Uterus (tissue), 2 donors: Measurements from ENCODE around the gene KIF1A.

ENCODE experiments used
- POLR2A ChIP-seq, 2 donors: fragments of 450-650 bp; IDR thresholded peaks; one replicate each; pipeline ENCODE4 v1.6.1; 2016; ENCODE audit warnings: antibody characterized with exemption in 2 of 2, mild to moderate bottlenecking in 1 of 2, moderate library complexity in 1 of 2
- TF ChIP-seq, protein P1 (sequence below), 4 experiments: fragments of 200-600 bp in 2 of 4; fragments of 450-650 bp in 2 of 4; sonication (generic) in 2 of 4; IDR thresholded peaks; one replicate each; pipeline ENCODE4 v1.5.1; 2016 to 2019; ENCODE audit warnings: antibody characterized with exemption in 4 of 4, mild to moderate bottlenecking in 2 of 4, moderate library complexity in 1 of 4

DNA sequence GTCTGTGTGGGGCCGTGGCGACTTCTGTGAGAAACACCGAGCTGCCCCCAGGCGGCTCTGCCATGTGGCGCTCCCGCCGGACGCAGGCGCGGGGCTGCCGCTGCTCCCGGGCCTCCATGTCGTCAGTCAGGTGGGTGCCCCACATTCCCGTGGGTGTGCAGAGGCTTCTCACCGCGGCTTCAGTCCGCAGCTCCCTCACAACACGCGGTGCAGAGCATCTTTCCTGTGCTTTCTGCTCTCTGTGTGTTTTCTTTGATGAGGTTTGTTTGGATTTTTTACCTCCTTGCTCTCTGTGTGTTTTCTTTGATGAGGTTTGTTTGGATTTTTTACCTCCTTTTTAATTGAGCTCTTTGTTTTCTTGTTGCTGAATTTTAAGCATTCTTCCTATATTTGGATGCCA, 115.4 kb downstream of the KIF1A start:
- TF ChIP-seq, protein P1, sequence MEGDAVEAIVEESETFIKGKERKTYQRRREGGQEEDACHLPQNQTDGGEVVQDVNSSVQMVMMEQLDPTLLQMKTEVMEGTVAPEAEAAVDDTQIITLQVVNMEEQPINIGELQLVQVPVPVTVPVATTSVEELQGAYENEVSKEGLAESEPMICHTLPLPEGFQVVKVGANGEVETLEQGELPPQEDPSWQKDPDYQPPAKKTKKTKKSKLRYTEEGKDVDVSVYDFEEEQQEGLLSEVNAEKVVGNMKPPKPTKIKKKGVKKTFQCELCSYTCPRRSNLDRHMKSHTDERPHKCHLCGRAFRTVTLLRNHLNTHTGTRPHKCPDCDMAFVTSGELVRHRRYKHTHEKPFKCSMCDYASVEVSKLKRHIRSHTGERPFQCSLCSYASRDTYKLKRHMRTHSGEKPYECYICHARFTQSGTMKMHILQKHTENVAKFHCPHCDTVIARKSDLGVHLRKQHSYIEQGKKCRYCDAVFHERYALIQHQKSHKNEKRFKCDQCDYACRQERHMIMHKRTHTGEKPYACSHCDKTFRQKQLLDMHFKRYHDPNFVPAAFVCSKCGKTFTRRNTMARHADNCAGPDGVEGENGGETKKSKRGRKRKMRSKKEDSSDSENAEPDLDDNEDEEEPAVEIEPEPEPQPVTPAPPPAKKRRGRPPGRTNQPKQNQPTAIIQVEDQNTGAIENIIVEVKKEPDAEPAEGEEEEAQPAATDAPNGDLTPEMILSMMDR (IDR thresholded peaks at IDR 0.05): no peak
- TF ChIP-seq POLR2A (IDR thresholded peaks at IDR 0.05): no peak
